Hepatocyte (in vitro differentiated cells): ENCODE results near the gene ERC2.

ENCODE experiments used
- CTCF ChIP-seq: fragments of 200-600 bp; sonication (generic); IDR thresholded peaks from 2 replicates; pipeline ENCODE4 v1.5.1; 2016; ENCODE audit warnings: antibody characterized with exemption, mild to moderate bottlenecking; ENCODE audit not compliant: poor library complexity
- EZH2 ChIP-seq: fragments of 200-600 bp; sonication (generic); IDR thresholded peaks from 2 replicates; pipeline ENCODE4 v1.6.1; 2016; ENCODE audit warnings: antibody characterized with exemption, mild to moderate bottlenecking, borderline replicate concordance
- EZH2phosphoT487 ChIP-seq: fragments of 200-600 bp; sonication (generic); IDR thresholded peaks from one replicate; pipeline ENCODE4 v1.6.1; 2018; ENCODE audit warnings: antibody characterized with exemption, mild to moderate bottlenecking, low read depth, moderate library complexity; ENCODE audit not compliant: unreplicated experiment, severe bottlenecking

DNA sequence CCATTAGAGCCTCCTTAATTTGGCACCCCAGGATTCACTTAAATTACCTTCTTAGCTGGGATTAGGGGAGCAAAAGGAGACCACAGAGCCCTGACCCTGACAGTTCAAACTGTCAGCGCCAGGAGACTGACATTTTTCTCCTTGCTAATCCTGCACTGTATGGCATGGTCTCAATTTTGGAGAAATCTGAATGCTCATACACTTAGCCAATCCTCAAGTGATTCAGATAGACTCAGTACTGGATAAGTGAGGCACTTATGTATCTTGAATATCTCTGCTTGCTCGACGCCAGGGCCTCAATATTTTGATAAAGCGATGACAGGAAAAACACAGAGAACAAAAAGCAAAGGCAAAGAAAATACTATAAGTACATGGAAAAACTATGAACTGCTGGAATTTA lies 605.2 kb downstream of the ERC2 start:
- TF ChIP-seq CTCF: no peak
- TF ChIP-seq EZH2: no peak
- TF ChIP-seq EZH2phosphoT487: no peak
